IgD-negative memory B cell (primary cell): Measurements from ENCODE around the gene DIS3L. TPM values are rescaled to one million over a fixed set of nuclear protein-coding genes. Genes with fewer than 3 reads are reported as not detected.
"Not testable (repeated sequence)": the region's sequence is repeated elsewhere in the genome, so short reads cannot be mapped to it uniquely, and the experiment has no call there.

Experiments used
- H3K27ac Mint-ChIP-seq, 3 donors: one replicate each; pipeline ENCODE4 v1.8.0; 2020 to 2022; ENCODE audit warnings: mild to moderate bottlenecking in 3 of 3, mixed read lengths in 3 of 3, moderate library complexity in 1 of 3
- H3K27me3 Mint-ChIP-seq: one replicate; pipeline ENCODE4 v1.8.0; 2021; ENCODE audit warnings: mixed read lengths
- H3K36me3 Mint-ChIP-seq: one replicate; pipeline ENCODE4 v1.8.0; 2020; ENCODE audit warnings: mild to moderate bottlenecking, mixed read lengths
- H3K4me1 Mint-ChIP-seq, 3 donors: one replicate each; pipeline ENCODE4 v1.8.0; 2020 to 2022; ENCODE audit warnings: mixed read lengths in 3 of 3, mild to moderate bottlenecking in 1 of 3
- H3K4me3 Mint-ChIP-seq, 4 donors: one replicate each; pipeline ENCODE4 v1.8.0; 2020 to 2022; ENCODE audit warnings: mild to moderate bottlenecking in 4 of 4, mixed read lengths in 4 of 4, moderate library complexity in 3 of 4
- H3K9me3 Mint-ChIP-seq, 3 donors: one replicate each; pipeline ENCODE4 v1.8.0; 2020 to 2021; ENCODE audit warnings: mixed read lengths in 3 of 3, mild to moderate bottlenecking in 1 of 3
- polyA plus RNA-seq: library from polyadenylated mRNA; unstranded; fragments of 300-500 nt; fragmentation: Illumina TruSeq; gene quantifications from one replicate; pipeline ENCODE4 v1.2.3, GENCODE V29; 2021

DIS3L gene
- 30.2 TPM for polyA plus RNA-seq

- Mint-ChIP-seq H3K27ac (peak within 1 kb of the TSS; percentile 91 to 97 (median 94)), H3K36me3 (no peaks in the 10 kb centered on the region), H3K27me3 (no peaks in the 10 kb centered on the region), H3K4me3 (peak within 1 kb of the TSS; percentile 86 to 96 (median 93)), H3K9me3 (no peaks in the 10 kb centered on the region), H3K4me1 (peaks cover 23 to 34% (median 23%) of the 10 kb centered on the region in 3 donors)
Measured at GRCh38 chr15:66293419-66294156, at the start of gene DIS3L. Gene DIS3L (plus strand): TSS chr15:66293568. CDS start chr15:66293597, 29 bp downstream.

- H3K4me1 Mint-ChIP-seq, H3K4me3 Mint-ChIP-seq, H3K27ac Mint-ChIP-seq, H3K9me3 Mint-ChIP-seq, H3K36me3 Mint-ChIP-seq: not testable (repeated sequence)
- H3K27me3 Mint-ChIP-seq: peaks cover 21% of the 10 kb centered on the region
Measured at GRCh38 chr15:66245832-66246231, 47.5 kb upstream of the DIS3L start.

- H3K9me3 Mint-ChIP-seq: peaks cover 0 to 2% (median 0%) of the 10 kb centered on the region in 3 donors
- no peaks in the 10 kb centered on the region for H3K36me3 Mint-ChIP-seq
- H3K4me1 Mint-ChIP-seq: peaks cover 0 to 1% (median 0%) of the 10 kb centered on the region in 3 donors
- H3K4me3 Mint-ChIP-seq: no peak overlapping the region
- peaks cover 26% of the 10 kb centered on the region for H3K27me3 Mint-ChIP-seq
- H3K27ac Mint-ChIP-seq: no peak overlapping the region
Measured at GRCh38 chr15:66246937-66247336, 46.4 kb upstream of the DIS3L start.

GRCh38 chr15:66249605-66250174 is 43.7 kb upstream of the DIS3L start:
- Mint-ChIP-seq H3K27me3 (peaks cover 34% of the 10 kb centered on the region), H3K36me3 (no peaks in the 10 kb centered on the region), H3K9me3 (peaks cover 0 to 2% (median 0%) of the 10 kb centered on the region in 3 donors), H3K27ac (no peak overlapping the region), H3K4me1 (peaks cover 4 to 8% (median 7%) of the 10 kb centered on the region in 3 donors), H3K4me3 (no peak overlapping the region)

- Mint-ChIP-seq H3K4me3 (peak overlapping the region; percentile 33 to 83 (median 70)), H3K36me3 (no peaks in the 10 kb centered on the region), H3K4me1 (peaks cover 9 to 11% (median 9%) of the 10 kb centered on the region in 3 donors), H3K27ac (no peak overlapping the region), H3K9me3 (no peaks in the 10 kb centered on the region), H3K27me3 (peaks cover 42% of the 10 kb centered on the region)
Measured at GRCh38 chr15:66251065-66251789, 42.1 kb upstream of the DIS3L start.

DNA sequence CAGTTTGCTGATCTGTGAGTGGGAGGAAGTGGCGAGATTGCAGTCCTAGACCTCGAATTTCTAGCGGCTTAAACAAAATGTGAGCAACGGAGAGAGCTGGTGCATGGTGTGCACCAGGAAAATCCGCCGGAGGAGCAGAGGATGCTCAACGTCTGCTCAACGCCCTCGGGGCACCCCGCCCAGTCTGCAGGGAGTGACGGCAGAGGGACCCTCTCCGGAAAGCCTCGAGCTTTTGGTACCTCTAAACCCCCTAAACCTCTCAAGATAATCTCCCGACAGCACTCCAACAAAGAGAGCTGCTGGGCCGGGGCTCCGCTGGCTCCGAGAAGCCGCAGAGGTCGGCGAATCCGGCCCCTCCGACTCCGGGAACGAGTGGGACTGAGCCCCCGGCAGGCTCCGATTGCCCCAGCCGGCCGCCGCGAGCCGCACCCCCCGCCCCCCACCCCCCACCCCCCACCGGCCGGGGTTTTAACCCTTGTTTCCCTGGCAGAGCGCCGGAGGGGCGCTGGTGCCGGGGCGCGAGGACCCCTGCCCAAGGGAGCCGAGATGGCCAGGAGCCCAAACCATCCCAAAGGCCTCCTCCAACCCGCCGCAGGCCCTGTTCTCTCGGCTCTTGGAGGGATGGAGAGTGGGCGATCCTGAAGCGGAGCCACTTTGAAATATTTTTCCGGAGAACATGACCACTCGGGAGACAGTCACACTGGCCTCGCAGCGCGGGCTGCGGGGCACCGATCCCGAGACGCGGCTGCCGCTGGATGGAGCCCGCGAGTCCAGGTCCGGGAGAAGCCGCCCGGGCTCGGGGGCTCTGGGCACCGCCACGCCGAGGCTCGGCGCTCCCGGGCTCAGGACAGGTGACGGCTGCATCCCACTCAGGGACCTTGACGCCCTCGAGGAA is 41.3 kb upstream of the DIS3L start:
- no peaks in the 10 kb centered on the region for H3K36me3 Mint-ChIP-seq
- H3K4me3 Mint-ChIP-seq: peak overlapping the region; percentile 33 to 87 (median 77)
- no peaks in the 10 kb centered on the region for H3K9me3 Mint-ChIP-seq
- H3K27ac Mint-ChIP-seq: no peak overlapping the region
- peaks cover 39% of the 10 kb centered on the region for H3K27me3 Mint-ChIP-seq
- H3K4me1 Mint-ChIP-seq: peaks cover 9 to 11% (median 9%) of the 10 kb centered on the region in 3 donors

DNA sequence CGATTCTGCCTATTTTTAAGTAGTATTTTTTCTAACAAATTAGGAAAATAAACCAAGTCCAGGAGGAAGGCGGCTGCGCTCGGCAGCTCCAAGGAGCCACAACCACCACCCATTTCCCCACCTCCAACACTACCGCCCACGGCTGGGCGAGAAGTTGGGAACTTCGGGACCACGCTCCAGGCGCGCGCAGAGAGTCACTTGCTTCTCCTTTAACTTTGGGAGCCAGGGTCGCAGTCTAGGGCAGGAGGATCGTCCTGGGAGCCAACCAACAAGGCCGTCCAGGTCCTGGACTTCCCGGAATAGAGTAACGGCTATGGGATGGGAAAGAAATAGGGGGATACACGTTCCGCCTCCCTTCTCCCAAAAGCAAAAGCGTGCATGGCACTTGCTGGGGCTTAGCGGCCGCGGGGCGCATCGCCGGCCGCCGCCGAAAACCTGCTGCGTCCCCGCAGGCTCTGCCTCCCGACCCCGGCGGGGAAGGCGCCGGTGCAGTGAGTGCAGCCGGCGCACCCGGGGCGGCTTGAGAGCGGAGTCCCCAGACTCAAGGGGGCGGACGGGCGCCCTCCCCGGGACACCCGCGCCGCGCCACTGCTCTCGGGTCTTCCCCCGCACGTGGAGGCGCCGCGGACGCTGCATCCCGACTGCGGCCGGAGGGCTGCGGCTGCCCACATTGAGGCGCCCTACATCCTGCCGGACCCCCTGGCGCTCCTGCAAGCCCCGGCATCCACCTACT is 40.5 kb upstream of the DIS3L start:
- H3K4me1 Mint-ChIP-seq: peaks cover 9 to 11% (median 9%) of the 10 kb centered on the region in 3 donors
- H3K27ac Mint-ChIP-seq: no peak overlapping the region
- no peaks in the 10 kb centered on the region for H3K9me3 Mint-ChIP-seq
- peaks cover 43% of the 10 kb centered on the region for H3K27me3 Mint-ChIP-seq
- peak overlapping the region; percentile 59 to 87 (median 77) for H3K4me3 Mint-ChIP-seq
- H3K36me3 Mint-ChIP-seq: no peaks in the 10 kb centered on the region

DNA sequence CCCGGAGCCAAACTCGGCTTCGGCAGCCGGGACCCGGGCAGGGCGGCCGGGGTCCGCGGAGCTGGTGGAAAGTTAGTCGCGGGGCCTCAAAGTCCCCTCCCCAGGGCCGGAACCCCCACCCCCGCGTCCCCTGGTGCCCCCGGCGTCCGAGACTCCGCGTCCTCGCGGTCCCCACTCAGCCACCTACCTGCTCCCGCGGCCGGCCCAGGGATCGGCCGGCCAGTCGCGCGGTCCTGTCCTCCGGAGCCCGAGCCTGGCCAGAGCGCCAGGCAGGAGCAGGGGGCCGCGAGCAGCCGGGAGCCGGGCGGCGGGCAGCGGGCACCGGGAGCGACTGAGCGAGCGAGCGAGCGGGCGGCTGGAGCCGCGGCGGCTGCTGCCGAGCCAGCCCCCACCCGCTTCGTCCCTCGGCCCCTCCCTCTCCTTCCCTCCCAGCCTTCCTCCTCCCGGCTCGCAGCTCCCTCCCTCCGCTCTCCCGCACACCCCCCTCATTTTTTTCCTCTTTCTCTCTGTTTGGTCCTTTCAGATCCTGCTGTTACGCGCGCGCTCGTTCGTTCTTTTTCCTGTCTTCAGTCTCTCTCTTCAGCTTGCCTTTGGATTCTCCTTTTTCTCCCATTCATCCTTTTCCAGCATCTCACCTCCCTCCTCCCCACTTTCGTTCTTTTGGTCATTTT is 39.8 kb upstream of the DIS3L start, which contains the start of gene MEGF11:
Gene MEGF11 (minus strand): TSS at position 333 of the 671 bp plus-strand sequence. CDS start 125,347 bp downstream, outside the sequence.
- peaks cover 9 to 11% (median 9%) of the 10 kb centered on the region in 3 donors for H3K4me1 Mint-ChIP-seq
- peaks cover 44% of the 10 kb centered on the region for H3K27me3 Mint-ChIP-seq
- no peaks in the 10 kb centered on the region for H3K36me3 Mint-ChIP-seq
- H3K27ac Mint-ChIP-seq: no peak within 1 kb of the TSS
- peak within 1 kb of the TSS; percentile 62 to 90 (median 81) for H3K4me3 Mint-ChIP-seq
- H3K9me3 Mint-ChIP-seq: no peaks in the 10 kb centered on the region

GRCh38 chr15:66254089-66254950 is 39.0 kb upstream of the DIS3L start:
- H3K9me3 Mint-ChIP-seq: no peaks in the 10 kb centered on the region
- peaks cover 9 to 11% (median 9%) of the 10 kb centered on the region in 3 donors for H3K4me1 Mint-ChIP-seq
- no peak overlapping the region for H3K27ac Mint-ChIP-seq
- peak overlapping the region; percentile 62 to 90 (median 80) for H3K4me3 Mint-ChIP-seq
- no peaks in the 10 kb centered on the region for H3K36me3 Mint-ChIP-seq
- H3K27me3 Mint-ChIP-seq: peaks cover 46% of the 10 kb centered on the region

DNA sequence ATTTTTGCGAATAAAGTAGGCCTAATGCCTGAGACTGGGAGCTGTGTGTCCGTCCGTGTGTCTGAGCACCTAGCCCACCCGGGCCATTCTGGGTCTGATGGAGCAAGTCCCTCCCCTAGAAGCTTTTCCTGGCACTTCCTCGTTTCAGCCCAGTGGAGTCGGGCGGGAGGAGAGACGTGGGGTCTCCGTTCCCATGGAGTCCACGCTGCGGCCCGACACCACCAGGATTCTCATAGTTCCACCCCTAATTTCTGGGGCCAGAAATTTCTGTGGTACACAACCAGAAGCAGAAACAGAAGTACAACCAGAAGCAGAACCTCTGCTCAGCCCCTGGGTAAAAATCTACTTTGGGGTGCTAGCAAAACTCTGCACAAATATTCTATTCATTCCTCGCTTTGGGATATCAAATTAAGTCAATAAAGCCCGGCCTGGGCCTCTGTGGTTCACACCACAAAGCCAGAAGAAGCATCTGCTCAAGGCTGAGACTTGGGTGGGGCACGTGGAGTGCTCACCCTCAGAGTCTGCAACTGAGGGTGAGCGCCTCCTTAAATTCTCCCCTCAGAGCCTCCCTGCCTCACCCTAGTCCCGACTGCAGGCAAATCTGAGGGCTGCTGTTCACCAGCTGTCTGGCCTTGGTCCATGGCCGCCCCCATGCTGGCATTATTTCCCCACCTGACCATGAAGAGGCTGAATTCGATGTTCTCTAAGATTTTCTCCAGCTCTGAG is 38.3 kb upstream of the DIS3L start:
- peak overlapping the region in 3 of 4 donors; percentile 16 to 62 (median 44) for H3K4me3 Mint-ChIP-seq
- peaks cover 50% of the 10 kb centered on the region for H3K27me3 Mint-ChIP-seq
- H3K27ac Mint-ChIP-seq: no peak overlapping the region
- peaks cover 9 to 11% (median 9%) of the 10 kb centered on the region in 3 donors for H3K4me1 Mint-ChIP-seq
- no peaks in the 10 kb centered on the region for H3K36me3 Mint-ChIP-seq
- no peaks in the 10 kb centered on the region for H3K9me3 Mint-ChIP-seq

DNA sequence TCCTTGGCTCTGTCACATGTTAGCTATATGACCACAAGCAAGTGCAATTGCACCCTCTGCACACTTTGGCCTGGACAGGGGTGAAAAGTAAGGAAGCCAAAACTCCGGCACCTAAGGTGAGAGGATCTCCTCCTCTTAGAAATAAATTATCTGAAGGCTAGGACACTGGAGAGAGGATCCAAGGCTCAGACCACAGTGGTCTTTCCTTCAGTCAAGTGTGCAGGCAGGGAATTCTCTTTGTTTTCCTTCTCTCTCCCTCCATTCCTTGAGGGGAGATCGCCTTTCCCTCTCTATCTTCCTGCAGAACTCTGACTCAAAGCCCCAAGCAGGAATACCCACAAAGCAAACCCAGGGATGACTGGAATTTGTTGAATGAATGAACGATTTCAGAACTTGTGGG is 36.7 kb upstream of the DIS3L start:
- Mint-ChIP-seq H3K36me3 (no peaks in the 10 kb centered on the region), H3K27me3 (peaks cover 40% of the 10 kb centered on the region), H3K27ac (no peak overlapping the region), H3K4me3 (no peak overlapping the region), H3K4me1 (peaks cover 8 to 11% (median 9%) of the 10 kb centered on the region in 3 donors), H3K9me3 (no peaks in the 10 kb centered on the region)

- Mint-ChIP-seq H3K27me3 (peaks cover 16% of the 10 kb centered on the region), H3K9me3 (peaks cover 3 to 12% (median 3%) of the 10 kb centered on the region in 3 donors), H3K27ac (no peak overlapping the region), H3K4me1 (peaks cover 0 to 2% (median 0%) of the 10 kb centered on the region in 3 donors), H3K4me3 (no peak overlapping the region), H3K36me3 (peaks cover 2% of the 10 kb centered on the region)
Measured at GRCh38 chr15:66261056-66261455, 32.3 kb upstream of the DIS3L start.
